ENCODE results near the gene GPRIN1. TPM values are rescaled to one million over a fixed set of nuclear protein-coding genes. Genes with fewer than 3 reads are reported as not detected.

GPRIN1 gene
- total and polyA plus RNA-seq, 2 donors (not counting 1 experiment from before 2014, with no cell fraction given) = 0.72 to 2.1 TPM

DNA sequence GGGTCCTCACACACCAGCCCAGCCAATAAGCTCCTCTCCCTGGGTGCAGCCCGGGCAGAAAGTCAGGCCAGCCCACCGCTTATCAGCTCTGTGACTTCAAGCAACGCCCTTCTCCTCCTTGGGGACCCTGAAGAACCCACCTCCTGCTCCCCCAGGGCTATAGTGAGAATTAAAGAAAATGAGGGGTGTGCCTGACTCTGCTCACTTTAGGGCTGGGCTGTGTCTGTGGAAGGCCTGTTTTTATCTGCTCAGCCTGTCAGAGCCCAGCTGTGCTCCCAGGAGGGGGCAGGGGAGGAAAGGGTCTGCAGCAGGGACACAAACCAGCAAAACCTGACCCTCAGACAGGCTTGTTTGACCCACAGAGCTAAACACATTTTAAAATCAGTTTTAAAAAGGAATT, 3.9 kb downstream of the GPRIN1 start:
- no peak for ATAC-seq (ENCODE audit: low read depth)
- H3K36me3 ChIP-seq (replicated peaks in 1 of 2; ENCODE audit: control extremely low read depth in 1 of 2, control insufficient read depth in 1 of 2, extremely low read depth in 1 of 2, insufficient read depth in 2 of 2, low read length in 1 of 2) = no peaks in the 10 kb centered on the region
- peaks cover 0 to 4% (median 0%) of the 10 kb centered on the region in 4 experiments for H3K27me3 ChIP-seq (replicated peaks in 1 of 4; ENCODE audit: control extremely low read depth in 1 of 4, control insufficient read depth in 3 of 4, insufficient read depth in 4 of 4, low read length in 3 of 4)
- no peak overlapping the region for H2AFZ ChIP-seq (ENCODE audit: insufficient read depth, low read depth, low read length, poor library complexity, severe bottlenecking)
- no peak overlapping the region for H3K27ac ChIP-seq (ENCODE audit: low read length in 2 of 2)
- ChIA-PET POLR2A (no interaction called here), CTCF (interaction anchor here (1.3 kb wide), 1 partner anchor 190 kb away, joined by 3 read pairs; the partner anchor contains the start of gene CLTB)
- peaks cover 0 to 2% (median 0%) of the 10 kb centered on the region in 3 donors for H3K9me3 ChIP-seq (ENCODE audit: control extremely low read depth in 1 of 3, control insufficient read depth in 2 of 3, insufficient read depth in 1 of 3, low read length in 2 of 3)
- peaks cover 12% of the 10 kb centered on the region for H3K4me1 Mint-ChIP-seq
- no peak for DNase-seq
- no peaks in the 10 kb centered on the region for H3K9me3 Mint-ChIP-seq (ENCODE audit: insufficient read depth)
- 60% methylated on average over 3 of the region's 3 CpGs for WGBS (ENCODE audit: insufficient coverage)
- no peak overlapping the region for H3K9ac ChIP-seq (ENCODE audit: low read length)
- TF ChIP-seq, protein P1, sequence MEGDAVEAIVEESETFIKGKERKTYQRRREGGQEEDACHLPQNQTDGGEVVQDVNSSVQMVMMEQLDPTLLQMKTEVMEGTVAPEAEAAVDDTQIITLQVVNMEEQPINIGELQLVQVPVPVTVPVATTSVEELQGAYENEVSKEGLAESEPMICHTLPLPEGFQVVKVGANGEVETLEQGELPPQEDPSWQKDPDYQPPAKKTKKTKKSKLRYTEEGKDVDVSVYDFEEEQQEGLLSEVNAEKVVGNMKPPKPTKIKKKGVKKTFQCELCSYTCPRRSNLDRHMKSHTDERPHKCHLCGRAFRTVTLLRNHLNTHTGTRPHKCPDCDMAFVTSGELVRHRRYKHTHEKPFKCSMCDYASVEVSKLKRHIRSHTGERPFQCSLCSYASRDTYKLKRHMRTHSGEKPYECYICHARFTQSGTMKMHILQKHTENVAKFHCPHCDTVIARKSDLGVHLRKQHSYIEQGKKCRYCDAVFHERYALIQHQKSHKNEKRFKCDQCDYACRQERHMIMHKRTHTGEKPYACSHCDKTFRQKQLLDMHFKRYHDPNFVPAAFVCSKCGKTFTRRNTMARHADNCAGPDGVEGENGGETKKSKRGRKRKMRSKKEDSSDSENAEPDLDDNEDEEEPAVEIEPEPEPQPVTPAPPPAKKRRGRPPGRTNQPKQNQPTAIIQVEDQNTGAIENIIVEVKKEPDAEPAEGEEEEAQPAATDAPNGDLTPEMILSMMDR (IDR thresholded peaks at IDR 0.05) = no peak
- TF ChIP-seq EZH2 (IDR thresholded peaks at IDR 0.05; ENCODE audit: borderline replicate concordance, insufficient read depth, low read depth, low read length, poor library complexity, severe bottlenecking) = no peak
- H3K4me2 ChIP-seq (replicated peaks; ENCODE audit: low read depth, low read length, poor library complexity, severe bottlenecking) = no peak overlapping the region
- no peaks in the 10 kb centered on the region for H4K20me1 ChIP-seq (ENCODE audit: control insufficient read depth, insufficient read depth, low read length, poor library complexity, severe bottlenecking)
- no peak overlapping the region for H3K4me3 ChIP-seq (ENCODE audit: control extremely low read depth in 1 of 5, extremely low read depth in 1 of 5, insufficient read depth in 1 of 5, low read depth in 2 of 5, low read length in 4 of 5)
- peaks cover 4 to 9% of the 10 kb centered on the region in 2 donors for H3K4me1 ChIP-seq (ENCODE audit: control insufficient read depth in 2 of 2, insufficient read depth in 2 of 2, low read length in 2 of 2)
- no peak overlapping the region for H3K27ac Mint-ChIP-seq
- H3K27me3 Mint-ChIP-seq = no peaks in the 10 kb centered on the region
- H3K4me3 Mint-ChIP-seq = no peak overlapping the region
- H3K79me2 ChIP-seq (ENCODE audit: control insufficient read depth, insufficient read depth, low read length) = no peaks in the 10 kb centered on the region
- intact Hi-C loops (cut with micrococcal nuclease) = no loop called here

DNA sequence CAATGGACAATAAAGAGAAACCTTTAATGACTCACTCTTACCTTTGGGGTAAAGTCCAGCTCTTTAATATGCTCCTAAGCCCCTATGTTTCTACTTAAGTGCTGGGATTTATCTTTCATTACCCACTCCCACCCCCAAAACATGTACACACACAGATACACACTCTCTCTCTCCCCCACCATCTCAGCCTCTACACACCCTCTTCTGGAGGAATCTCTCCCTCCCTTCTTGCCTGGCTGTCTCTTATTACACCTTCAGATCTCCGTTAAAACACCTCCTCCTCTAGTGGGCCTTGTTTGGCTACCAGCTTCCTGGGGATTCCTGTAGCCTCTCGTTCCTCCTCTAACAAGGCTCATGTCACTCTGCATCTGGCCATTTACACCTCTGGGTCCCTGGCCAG, 6.9 kb downstream of the GPRIN1 start:
- peaks cover 0 to 2% (median 0%) of the 10 kb centered on the region in 3 donors for H3K9me3 ChIP-seq (ENCODE audit: control extremely low read depth in 1 of 3, control insufficient read depth in 2 of 3, insufficient read depth in 1 of 3, low read length in 2 of 3)
- no peak overlapping the region for H3K27ac ChIP-seq (ENCODE audit: low read length in 2 of 2)
- DNase-seq (no peak), ATAC-seq (ENCODE audit: low read depth) (no peak)
- H4K20me1 ChIP-seq (ENCODE audit: control insufficient read depth, insufficient read depth, low read length, poor library complexity, severe bottlenecking) = no peaks in the 10 kb centered on the region
- no peak overlapping the region for H2AFZ ChIP-seq (ENCODE audit: insufficient read depth, low read depth, low read length, poor library complexity, severe bottlenecking)
- WGBS (ENCODE audit: insufficient coverage) = 46% methylated on average over 2 of the region's 2 CpGs
- Mint-ChIP-seq H3K4me3 (no peak overlapping the region), H3K27ac (no peak overlapping the region), H3K9me3 (ENCODE audit: insufficient read depth) (no peaks in the 10 kb centered on the region), H3K4me1 (peaks cover 2% of the 10 kb centered on the region), H3K27me3 (no peaks in the 10 kb centered on the region)
- no peaks in the 10 kb centered on the region for H3K4me1 ChIP-seq (ENCODE audit: control insufficient read depth in 2 of 2, insufficient read depth in 2 of 2, low read length in 2 of 2)
- POLR2A ChIA-PET = no interaction called here
- no peaks in the 10 kb centered on the region for H3K27me3 ChIP-seq (replicated peaks in 1 of 4; ENCODE audit: control extremely low read depth in 1 of 4, control insufficient read depth in 3 of 4, insufficient read depth in 4 of 4, low read length in 3 of 4)
- intact Hi-C loops (cut with micrococcal nuclease) = no loop called here
- H3K4me3 ChIP-seq (ENCODE audit: control extremely low read depth in 1 of 5, extremely low read depth in 1 of 5, insufficient read depth in 1 of 5, low read depth in 2 of 5, low read length in 4 of 5) = no peak overlapping the region
- no peaks in the 10 kb centered on the region for H3K79me2 ChIP-seq (ENCODE audit: control insufficient read depth, insufficient read depth, low read length)
- CTCF ChIA-PET = interaction anchor here (0.9 kb wide), 1 partner anchor 29 kb away, joined by 3 read pairs; no protein-coding TSS in a partner anchor
- no peak overlapping the region for H3K4me2 ChIP-seq (replicated peaks; ENCODE audit: low read depth, low read length, poor library complexity, severe bottlenecking)
- H3K36me3 ChIP-seq (replicated peaks in 1 of 2; ENCODE audit: control extremely low read depth in 1 of 2, control insufficient read depth in 1 of 2, extremely low read depth in 1 of 2, insufficient read depth in 2 of 2, low read length in 1 of 2) = peaks cover 0 to 2% of the 10 kb centered on the region in 2 experiments
- no peak overlapping the region for H3K9ac ChIP-seq (ENCODE audit: low read length)
- no peak for TF ChIP-seq EZH2 (IDR thresholded peaks at IDR 0.05; ENCODE audit: borderline replicate concordance, insufficient read depth, low read depth, low read length, poor library complexity, severe bottlenecking)
- TF ChIP-seq, protein P1 (IDR thresholded peaks at IDR 0.05) = no peak

Data from B cell (primary cell).